ENCODE results near the gene NTMT2. TPM values are rescaled to one million over a fixed set of nuclear protein-coding genes. Genes with fewer than 3 reads are reported as not detected.

Gene NTMT2
- total RNA-seq, 1 experiment from 2014 or later = not detected

- no peak for DNase-seq (ENCODE audit: low read depth)
These were observed 59.5 kb downstream of the NTMT2 start for GRCh38 chr1:170205301-170205700.

DNA sequence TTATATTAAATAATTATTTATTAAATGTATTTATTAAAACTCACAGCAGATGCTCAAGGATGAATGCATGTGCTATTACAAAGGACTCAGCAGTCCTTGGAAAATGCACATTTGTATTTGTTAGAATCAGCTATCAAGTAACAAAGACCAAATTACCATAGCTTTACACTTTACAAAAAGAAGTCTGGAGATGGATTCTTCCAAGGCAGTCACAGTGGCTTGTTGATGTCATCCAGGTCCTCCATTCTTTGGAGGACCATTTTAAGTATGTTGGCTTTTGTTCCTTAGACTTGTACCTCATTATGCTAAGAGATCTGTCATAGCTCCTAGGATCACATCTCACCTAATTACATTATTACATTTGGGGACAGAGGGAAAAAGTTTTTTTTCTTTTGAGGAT is 63.4 kb downstream of the NTMT2 start:
- DNase-seq (ENCODE audit: low read depth) = no peak

DNA sequence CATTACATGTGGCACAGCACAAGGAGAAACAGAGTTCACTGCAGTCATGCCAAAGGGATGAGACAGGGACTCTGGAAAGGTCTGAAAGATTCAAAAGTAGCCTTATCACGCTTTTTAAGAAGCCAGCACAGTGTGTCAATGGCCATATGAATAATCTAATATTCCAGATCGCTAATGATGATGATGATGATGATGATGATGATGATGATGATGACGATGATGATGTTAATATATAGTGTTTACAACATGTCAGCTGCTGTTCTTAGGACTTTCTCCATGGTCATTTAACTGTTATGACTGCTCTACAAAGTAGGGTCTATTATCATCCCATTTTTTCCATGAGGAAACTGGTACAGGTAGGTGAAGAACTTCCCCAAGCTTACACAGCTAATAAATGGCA is 64.4 kb downstream of the NTMT2 start:
- no peak for DNase-seq (ENCODE audit: low read depth)

GRCh38 chr1:170213596-170213995 is 67.8 kb downstream of the NTMT2 start:
- DNase-seq (ENCODE audit: low read depth) = no peak

DNA sequence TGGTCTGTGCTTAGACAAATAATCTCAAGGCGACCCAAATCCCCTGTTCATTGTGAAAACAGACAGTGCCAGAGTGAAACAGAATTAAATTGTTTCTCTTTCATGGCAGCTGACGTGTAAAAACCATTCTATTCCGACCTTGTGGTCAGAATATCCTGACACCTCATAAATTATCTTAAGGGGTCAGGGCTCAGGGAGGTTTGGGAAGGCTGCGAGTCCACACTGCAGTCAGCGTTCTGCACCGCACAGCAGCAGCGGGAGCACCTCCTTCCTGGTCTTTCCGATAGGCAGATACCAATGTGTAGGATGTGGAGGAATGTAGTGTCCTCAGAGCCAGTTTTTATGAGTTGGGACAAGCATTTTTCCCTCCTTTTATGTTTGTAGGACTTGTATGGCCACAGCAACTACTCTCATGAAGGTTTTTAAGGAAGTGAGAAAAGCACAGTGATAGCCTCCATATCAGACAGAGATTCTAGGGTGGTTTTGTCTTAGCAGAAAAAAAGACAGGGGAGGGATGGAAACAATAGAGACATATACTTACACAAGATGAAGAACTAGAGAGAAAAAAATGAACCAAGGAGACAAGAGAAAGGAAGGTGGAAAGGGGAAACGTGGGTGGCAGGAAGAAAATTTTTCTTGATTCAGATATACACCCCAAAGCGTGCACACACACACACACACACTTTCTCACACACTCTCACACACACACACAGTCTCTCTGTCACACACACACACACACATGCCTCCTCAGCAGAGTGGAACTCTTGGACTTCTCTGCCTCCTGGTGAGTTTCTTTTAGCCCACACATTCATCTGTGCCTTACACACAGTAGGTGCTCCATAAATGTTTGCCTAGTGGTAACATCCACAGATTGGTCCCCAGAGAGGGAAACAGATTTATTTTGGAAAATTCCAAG is 68.6 kb downstream of the NTMT2 start:
- DNase-seq (ENCODE audit: low read depth) = peak; percentile 36

- DNase-seq (ENCODE audit: low read depth) = no peak
These were observed 69.5 kb downstream of the NTMT2 start for GRCh38 chr1:170215072-170215885.

GRCh38 chr1:170217517-170218256 is 71.9 kb downstream of the NTMT2 start:
- DNase-seq (ENCODE audit: low read depth) = no peak

DNA sequence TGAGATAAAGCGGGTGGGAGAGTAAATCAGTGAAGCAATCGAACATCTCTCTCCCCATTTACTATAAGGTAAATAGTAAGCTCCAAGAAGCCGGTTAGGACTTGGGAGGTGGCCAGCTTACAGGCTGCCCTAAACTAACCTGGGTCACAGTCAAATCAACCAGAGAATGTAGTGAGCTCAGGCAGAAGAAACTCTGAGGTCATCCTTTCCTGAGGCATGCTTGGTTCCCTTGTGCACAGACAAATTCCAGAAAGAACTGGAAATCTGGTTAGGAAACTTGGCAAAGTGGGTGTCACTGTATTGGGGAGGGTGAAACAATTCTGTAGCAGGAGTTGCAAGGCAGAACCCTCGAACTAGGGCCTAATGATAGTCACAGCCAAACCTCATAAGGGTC is 72.5 kb downstream of the NTMT2 start:
- peak; percentile 42 for DNase-seq (ENCODE audit: low read depth)

Other genes starting within 250 kb of the NTMT2 start
- 14.4 and 25.7 TPM in 2 replicates for gene KIFAP3, start 71.3 kb upstream of the NTMT2 start, total RNA-seq (2014; rRNA removed; shearing (Covaris generic))

All from M059J (cell line).